Mucosa of descending colon (tissue), 3 donors: Measurements from ENCODE around the gene CCDC66. TPM values are rescaled to one million over a fixed set of nuclear protein-coding genes. Genes with fewer than 3 reads are reported as not detected.
"Not testable (repeated sequence)": the region's sequence is repeated elsewhere in the genome, so short reads cannot be mapped to it uniquely, and the experiment has no call there.

Experiments
- ATAC-seq: fragments of 200-7000 bp; cut with Tn5 transposase; one replicate; pipeline ENCODE4 v1.9.1; 2020; ENCODE audit warnings: mild to moderate bottlenecking, moderate library complexity
- DNase-seq, 3 donors: peaks; one replicate each; pipeline ENCODE4 v3.0.0-alpha.2; 2020
- H3K36me3 ChIP-seq: fragments of 200-600 bp; one replicate; pipeline ENCODE4 v1.8.0; 2021; ENCODE audit warnings: low read depth, mild to moderate bottlenecking
- H3K4me1 ChIP-seq: fragments of 200-600 bp; one replicate; pipeline ENCODE4 v1.8.0; 2021; ENCODE audit warnings: low read depth, mild to moderate bottlenecking
- H3K4me3 ChIP-seq: fragments of 200-600 bp; one replicate; pipeline ENCODE4 v1.8.0; 2021; ENCODE audit warnings: mild to moderate bottlenecking
- H3K9me3 ChIP-seq: fragments of 200-600 bp; one replicate; pipeline ENCODE4 v1.8.0; 2021; ENCODE audit warnings: mild to moderate bottlenecking
- CTCF ChIP-seq: fragments of 200-600 bp; IDR thresholded peaks from one replicate; pipeline ENCODE4 v1.8.0; 2022; ENCODE audit warnings: antibody characterized with exemption, mild to moderate bottlenecking
- intact Hi-C, 2 donors: fragments of 100-400 bp; cut with DNase I in 1 of 2; cut with micrococcal nuclease in 1 of 2; formaldehyde crosslinking; loops; one replicate each; pipeline versions ENCODE4 v1.11.0 to v1.11.1; 2022; cut with DNase I, micrococcal nuclease
- total RNA-seq, 3 donors: library from RNA; stranded (reverse); fragmentation: NEBNext Ultra II Directional in 2 of 3; extraction: Animal tissue kit (Norgen Biotek cat#: 25700) in 2 of 3; gene quantifications; one replicate each; pipeline versions ENCODE4 v1.2.1 to v1.2.4, GENCODE V29; 2021 to 2023
- donor health status: DM: no; HTN: no; CAD: no; lungs with moderate emphysema.
- donor health status: DM: no; HTN: no; CAD: no.
- donor health status: DM: no; HTN: yes; CAD: no.

CCDC66 gene
- total RNA-seq, 3 donors from 2014 or later, result 17.5 to 35.2 (median 25.5) TPM

- no peaks in the 10 kb centered on the region for H3K9me3 ChIP-seq
- intact Hi-C loops, result no loop called here
- DNase-seq (no peak), ATAC-seq (no peak)
- H3K4me3 ChIP-seq, result no peak overlapping the region
- no peaks in the 10 kb centered on the region for H3K4me1 ChIP-seq
- no peak for TF ChIP-seq CTCF
- H3K36me3 ChIP-seq, result no peaks in the 10 kb centered on the region
Measured at GRCh38 chr3:56547486-56547885, 9.5 kb upstream of the CCDC66 start.

- Histone ChIP-seq H3K4me1 (no peaks in the 10 kb centered on the region), H3K4me3 (peak overlapping the region; percentile 59), H3K9me3 (no peaks in the 10 kb centered on the region), H3K36me3 (no peaks in the 10 kb centered on the region)
- ATAC-seq, result peak; percentile 60
- no peak for TF ChIP-seq CTCF
- intact Hi-C loops, result no loop called here
- no peak for DNase-seq
Measured at GRCh38 chr3:56557831-56558170, 826 bp downstream of the CCDC66 start.

- Histone ChIP-seq H3K9me3 (no peaks in the 10 kb centered on the region), H3K4me3 (no peak overlapping the region), H3K4me1 (no peaks in the 10 kb centered on the region), H3K36me3 (peaks cover 4% of the 10 kb centered on the region)
- intact Hi-C loops, result no loop called here
- ATAC-seq (no peak), DNase-seq (no peak)
- no peak for TF ChIP-seq CTCF
Measured at GRCh38 chr3:56573501-56573900, 16.5 kb downstream of the CCDC66 start.

- intact Hi-C loops, ATAC-seq: not testable (repeated sequence)
Measured at GRCh38 chr3:56581941-56582340, 25.0 kb downstream of the CCDC66 start.

GRCh38 chr3:56584275-56584674 is 27.3 kb downstream of the CCDC66 start:
- H3K4me3 ChIP-seq, H3K36me3 ChIP-seq, ATAC-seq, H3K4me1 ChIP-seq, intact Hi-C loops, DNase-seq, H3K9me3 ChIP-seq: not testable (repeated sequence)

More at GRCh38 chr3:56581941-56582340, 25.0 kb downstream of the CCDC66 start:
- H3K36me3 ChIP-seq, DNase-seq, H3K4me3 ChIP-seq, H3K4me1 ChIP-seq, H3K9me3 ChIP-seq: not testable (repeated sequence)

GRCh38 chr3:56590814-56591213 is 33.8 kb downstream of the CCDC66 start:
- Histone ChIP-seq H3K4me1 (no peaks in the 10 kb centered on the region), H3K36me3 (no peaks in the 10 kb centered on the region), H3K4me3 (no peak overlapping the region), H3K9me3 (no peaks in the 10 kb centered on the region)
- intact Hi-C loops, result no loop called here
- DNase-seq (no peak), ATAC-seq (no peak)
- TF ChIP-seq CTCF, result no peak

GRCh38 chr3:56591262-56591661 is 34.3 kb downstream of the CCDC66 start:
- no peak for TF ChIP-seq CTCF
- Histone ChIP-seq H3K9me3 (no peaks in the 10 kb centered on the region), H3K4me1 (no peaks in the 10 kb centered on the region), H3K36me3 (no peaks in the 10 kb centered on the region), H3K4me3 (no peak overlapping the region)
- ATAC-seq (no peak), DNase-seq (no peak)
- intact Hi-C loops, result no loop called here
